ENCODE data around the gene STX2.

STX2 gene

DNA sequence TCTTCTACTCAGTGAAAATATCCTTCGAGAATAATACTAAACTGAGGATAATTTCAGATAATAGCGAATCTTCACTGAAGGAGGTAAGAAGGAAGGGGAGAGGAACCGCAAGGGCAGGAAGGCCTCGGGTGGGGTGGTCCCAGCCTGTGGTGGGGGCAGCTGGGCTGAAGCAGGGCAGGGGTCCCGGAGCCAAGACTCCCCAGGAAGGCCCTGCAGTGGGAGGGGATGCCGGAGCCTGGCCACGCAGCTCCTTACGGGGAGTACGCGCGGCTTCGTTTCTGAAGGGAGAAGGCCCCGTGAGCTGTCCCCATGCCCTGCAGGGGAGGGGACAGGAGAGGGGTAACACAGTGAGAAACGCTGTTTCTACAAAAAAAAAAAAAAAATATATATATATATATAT lies 21.2 kb downstream of the STX2 start:
- no peak for ATAC-seq
- TF ChIP-seq, protein P1, sequence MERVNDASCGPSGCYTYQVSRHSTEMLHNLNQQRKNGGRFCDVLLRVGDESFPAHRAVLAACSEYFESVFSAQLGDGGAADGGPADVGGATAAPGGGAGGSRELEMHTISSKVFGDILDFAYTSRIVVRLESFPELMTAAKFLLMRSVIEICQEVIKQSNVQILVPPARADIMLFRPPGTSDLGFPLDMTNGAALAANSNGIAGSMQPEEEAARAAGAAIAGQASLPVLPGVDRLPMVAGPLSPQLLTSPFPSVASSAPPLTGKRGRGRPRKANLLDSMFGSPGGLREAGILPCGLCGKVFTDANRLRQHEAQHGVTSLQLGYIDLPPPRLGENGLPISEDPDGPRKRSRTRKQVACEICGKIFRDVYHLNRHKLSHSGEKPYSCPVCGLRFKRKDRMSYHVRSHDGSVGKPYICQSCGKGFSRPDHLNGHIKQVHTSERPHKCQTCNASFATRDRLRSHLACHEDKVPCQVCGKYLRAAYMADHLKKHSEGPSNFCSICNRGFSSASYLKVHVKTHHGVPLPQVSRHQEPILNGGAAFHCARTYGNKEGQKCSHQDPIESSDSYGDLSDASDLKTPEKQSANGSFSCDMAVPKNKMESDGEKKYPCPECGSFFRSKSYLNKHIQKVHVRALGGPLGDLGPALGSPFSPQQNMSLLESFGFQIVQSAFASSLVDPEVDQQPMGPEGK (CRISPR knock-in tag; IDR thresholded peaks at IDR 0.05; ENCODE audit: borderline replicate concordance): no peak
- TF ChIP-seq BACH2 (CRISPR knock-in tag; IDR thresholded peaks at IDR 0.05; ENCODE audit: borderline replicate concordance) (no peak), RARB (CRISPR knock-in tag; IDR thresholded peaks at IDR 0.05) (no peak), TCF4 (CRISPR knock-in tag; IDR thresholded peaks at IDR 0.05; ENCODE audit: borderline replicate concordance) (no peak), ISL1 (CRISPR knock-in tag; IDR thresholded peaks at IDR 0.05) (no peak), ZNF8 (CRISPR knock-in tag; IDR thresholded peaks at IDR 0.05) (no peak), ZFP3 (CRISPR knock-in tag; IDR thresholded peaks at IDR 0.05) (no peak), ZC3H10 (CRISPR knock-in tag; IDR thresholded peaks at IDR 0.05) (no peak), PPARA (CRISPR knock-in tag; IDR thresholded peaks at IDR 0.05; ENCODE audit: borderline replicate concordance) (no peak), SNAI2 (CRISPR knock-in tag; IDR thresholded peaks at IDR 0.05) (no peak), CSDC2 (CRISPR knock-in tag; IDR thresholded peaks at IDR 0.05) (no peak), GLIS3 (CRISPR knock-in tag; IDR thresholded peaks at IDR 0.05) (no peak), ZNF70 (CRISPR knock-in tag; IDR thresholded peaks at IDR 0.05) (no peak)
- TF ChIP-seq, protein P2, sequence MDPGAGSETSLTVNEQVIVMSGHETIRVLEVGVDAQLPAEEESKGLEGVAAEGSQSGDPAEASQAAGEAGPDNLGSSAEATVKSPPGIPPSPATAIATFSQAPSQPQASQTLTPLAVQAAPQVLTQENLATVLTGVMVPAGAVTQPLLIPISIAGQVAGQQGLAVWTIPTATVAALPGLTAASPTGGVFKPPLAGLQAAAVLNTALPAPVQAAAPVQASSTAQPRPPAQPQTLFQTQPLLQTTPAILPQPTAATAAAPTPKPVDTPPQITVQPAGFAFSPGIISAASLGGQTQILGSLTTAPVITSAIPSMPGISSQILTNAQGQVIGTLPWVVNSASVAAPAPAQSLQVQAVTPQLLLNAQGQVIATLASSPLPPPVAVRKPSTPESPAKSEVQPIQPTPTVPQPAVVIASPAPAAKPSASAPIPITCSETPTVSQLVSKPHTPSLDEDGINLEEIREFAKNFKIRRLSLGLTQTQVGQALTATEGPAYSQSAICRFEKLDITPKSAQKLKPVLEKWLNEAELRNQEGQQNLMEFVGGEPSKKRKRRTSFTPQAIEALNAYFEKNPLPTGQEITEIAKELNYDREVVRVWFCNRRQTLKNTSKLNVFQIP (CRISPR knock-in tag; IDR thresholded peaks at IDR 0.05; ENCODE audit: borderline replicate concordance, low read depth): no peak
- TF ChIP-seq, protein P3, sequence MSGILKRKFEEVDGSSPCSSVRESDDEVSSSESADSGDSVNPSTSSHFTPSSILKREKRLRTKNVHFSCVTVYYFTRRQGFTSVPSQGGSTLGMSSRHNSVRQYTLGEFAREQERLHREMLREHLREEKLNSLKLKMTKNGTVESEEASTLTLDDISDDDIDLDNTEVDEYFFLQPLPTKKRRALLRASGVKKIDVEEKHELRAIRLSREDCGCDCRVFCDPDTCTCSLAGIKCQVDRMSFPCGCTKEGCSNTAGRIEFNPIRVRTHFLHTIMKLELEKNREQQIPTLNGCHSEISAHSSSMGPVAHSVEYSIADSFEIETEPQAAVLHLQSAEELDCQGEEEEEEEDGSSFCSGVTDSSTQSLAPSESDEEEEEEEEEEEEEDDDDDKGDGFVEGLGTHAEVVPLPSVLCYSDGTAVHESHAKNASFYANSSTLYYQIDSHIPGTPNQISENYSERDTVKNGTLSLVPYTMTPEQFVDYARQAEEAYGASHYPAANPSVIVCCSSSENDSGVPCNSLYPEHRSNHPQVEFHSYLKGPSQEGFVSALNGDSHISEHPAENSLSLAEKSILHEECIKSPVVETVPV (CRISPR knock-in tag; IDR thresholded peaks at IDR 0.05): no peak

DNA sequence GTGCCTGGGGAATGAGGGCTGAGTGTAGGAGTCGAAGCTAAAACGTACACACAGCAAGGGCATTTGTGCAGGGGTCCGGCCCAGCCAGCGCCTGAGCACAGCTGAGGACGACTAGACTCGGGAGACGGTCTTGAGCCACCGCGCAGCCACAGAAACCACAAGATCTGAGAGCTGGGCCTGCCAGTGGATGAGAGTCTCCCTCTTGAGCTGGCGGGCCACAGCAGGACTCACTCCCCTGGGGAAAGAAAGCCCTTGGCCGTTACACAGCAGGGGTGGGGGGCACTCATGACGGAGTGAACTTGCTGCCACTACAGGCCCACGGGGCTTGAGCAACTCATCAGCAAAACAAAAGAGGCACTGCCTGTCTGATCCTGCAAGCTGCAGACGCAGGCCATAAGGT lies 23.0 kb downstream of the STX2 start:
- ATAC-seq: no peak
- TF ChIP-seq TOX (CRISPR knock-in tag; IDR thresholded peaks at IDR 0.05; ENCODE audit: borderline replicate concordance): no peak
- TF ChIP-seq, protein P4, sequence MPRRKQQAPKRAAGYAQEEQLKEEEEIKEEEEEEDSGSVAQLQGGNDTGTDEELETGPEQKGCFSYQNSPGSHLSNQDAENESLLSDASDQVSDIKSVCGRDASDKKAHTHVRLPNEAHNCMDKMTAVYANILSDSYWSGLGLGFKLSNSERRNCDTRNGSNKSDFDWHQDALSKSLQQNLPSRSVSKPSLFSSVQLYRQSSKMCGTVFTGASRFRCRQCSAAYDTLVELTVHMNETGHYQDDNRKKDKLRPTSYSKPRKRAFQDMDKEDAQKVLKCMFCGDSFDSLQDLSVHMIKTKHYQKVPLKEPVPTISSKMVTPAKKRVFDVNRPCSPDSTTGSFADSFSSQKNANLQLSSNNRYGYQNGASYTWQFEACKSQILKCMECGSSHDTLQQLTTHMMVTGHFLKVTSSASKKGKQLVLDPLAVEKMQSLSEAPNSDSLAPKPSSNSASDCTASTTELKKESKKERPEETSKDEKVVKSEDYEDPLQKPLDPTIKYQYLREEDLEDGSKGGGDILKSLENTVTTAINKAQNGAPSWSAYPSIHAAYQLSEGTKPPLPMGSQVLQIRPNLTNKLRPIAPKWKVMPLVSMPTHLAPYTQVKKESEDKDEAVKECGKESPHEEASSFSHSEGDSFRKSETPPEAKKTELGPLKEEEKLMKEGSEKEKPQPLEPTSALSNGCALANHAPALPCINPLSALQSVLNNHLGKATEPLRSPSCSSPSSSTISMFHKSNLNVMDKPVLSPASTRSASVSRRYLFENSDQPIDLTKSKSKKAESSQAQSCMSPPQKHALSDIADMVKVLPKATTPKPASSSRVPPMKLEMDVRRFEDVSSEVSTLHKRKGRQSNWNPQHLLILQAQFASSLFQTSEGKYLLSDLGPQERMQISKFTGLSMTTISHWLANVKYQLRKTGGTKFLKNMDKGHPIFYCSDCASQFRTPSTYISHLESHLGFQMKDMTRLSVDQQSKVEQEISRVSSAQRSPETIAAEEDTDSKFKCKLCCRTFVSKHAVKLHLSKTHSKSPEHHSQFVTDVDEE (CRISPR knock-in tag; IDR thresholded peaks at IDR 0.05): no peak
- TF ChIP-seq, protein P3 (CRISPR knock-in tag; IDR thresholded peaks at IDR 0.05): no peak

DNA sequence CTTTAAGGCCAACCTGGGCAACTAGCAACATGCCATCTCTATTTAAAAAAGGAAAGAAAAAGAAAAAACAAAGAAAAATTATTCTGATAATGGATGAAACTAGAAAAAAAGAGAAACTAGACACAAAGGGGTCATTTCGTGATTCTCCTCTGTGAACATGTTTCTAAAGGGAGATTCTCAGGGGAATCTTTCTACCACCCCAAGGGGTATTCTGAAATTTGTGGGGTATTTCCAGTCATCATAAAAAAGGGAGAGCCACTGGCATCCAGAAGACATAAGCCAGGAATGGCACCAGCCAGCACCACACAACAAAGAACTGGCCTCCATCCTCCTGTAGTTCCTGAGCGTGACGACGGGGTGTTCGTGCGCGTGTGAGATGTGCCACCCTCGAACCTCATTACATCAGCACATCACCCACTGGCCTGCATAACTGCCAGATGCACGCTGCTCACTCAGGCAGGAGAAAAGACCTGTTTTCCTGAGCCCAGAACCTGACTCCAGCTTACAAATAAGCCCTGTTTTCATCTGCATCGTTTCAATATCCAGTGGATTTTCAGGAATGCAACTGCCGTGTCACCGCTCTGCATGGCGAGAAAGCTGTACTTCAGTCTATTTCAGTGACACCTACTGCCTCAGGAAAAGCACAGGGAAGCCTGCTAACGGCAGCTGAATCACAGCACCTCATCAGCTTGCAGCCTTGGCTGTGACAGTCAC lies 23.9 kb downstream of the STX2 start:
- no peak for ATAC-seq
- no peak for TF ChIP-seq CSDC2 (CRISPR knock-in tag; IDR thresholded peaks at IDR 0.05)
- no peak for TF ChIP-seq BACH2 (CRISPR knock-in tag; IDR thresholded peaks at IDR 0.05; ENCODE audit: borderline replicate concordance)
- TF ChIP-seq ARNTL (CRISPR knock-in tag; IDR thresholded peaks at IDR 0.05; ENCODE audit: borderline replicate concordance, low read depth): no peak
- TF ChIP-seq, protein P5, sequence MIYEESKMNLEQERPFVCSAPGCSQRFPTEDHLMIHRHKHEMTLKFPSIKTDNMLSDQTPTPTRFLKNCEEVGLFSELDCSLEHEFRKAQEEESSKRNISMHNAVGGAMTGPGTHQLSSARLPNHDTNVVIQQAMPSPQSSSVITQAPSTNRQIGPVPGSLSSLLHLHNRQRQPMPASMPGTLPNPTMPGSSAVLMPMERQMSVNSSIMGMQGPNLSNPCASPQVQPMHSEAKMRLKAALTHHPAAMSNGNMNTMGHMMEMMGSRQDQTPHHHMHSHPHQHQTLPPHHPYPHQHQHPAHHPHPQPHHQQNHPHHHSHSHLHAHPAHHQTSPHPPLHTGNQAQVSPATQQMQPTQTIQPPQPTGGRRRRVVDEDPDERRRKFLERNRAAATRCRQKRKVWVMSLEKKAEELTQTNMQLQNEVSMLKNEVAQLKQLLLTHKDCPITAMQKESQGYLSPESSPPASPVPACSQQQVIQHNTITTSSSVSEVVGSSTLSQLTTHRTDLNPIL (CRISPR knock-in tag; IDR thresholded peaks at IDR 0.05; ENCODE audit: low read depth): no peak
- TF ChIP-seq ZNF70 (CRISPR knock-in tag; IDR thresholded peaks at IDR 0.05): no peak
- no peak for TF ChIP-seq TOX (CRISPR knock-in tag; IDR thresholded peaks at IDR 0.05; ENCODE audit: borderline replicate concordance)
- no peak for TF ChIP-seq OSR1 (CRISPR knock-in tag; IDR thresholded peaks at IDR 0.05)

Measured in SK-N-SH treated with all-trans-retinoic acid at 6 μM for 48 hours (cell line).